ENCODE results near the gene SGCD. TPM values are rescaled to one million over a fixed set of nuclear protein-coding genes. Genes with fewer than 3 reads are reported as not detected.

The SGCD gene
- total RNA-seq, 1 donor from 2014 or later, result 75.2 TPM

GRCh38 chr5:156685481-156685880 lies 358.5 kb downstream of the SGCD start:
- intact Hi-C loops (cut with DNase I), result loop anchor here (5.0 kb wide), 1 partner anchor 72 kb away; no protein-coding TSS in a partner anchor

GRCh38 chr5:156686380-156686779 lies 359.4 kb downstream of the SGCD start:
- no peak for DNase-seq (ENCODE audit: missing footprints)
- intact Hi-C loops (cut with DNase I), result loop anchor here (5.0 kb wide), 1 partner anchor 71 kb away; no protein-coding TSS in a partner anchor
- ATAC-seq, result no peak

More at GRCh38 chr5:156685481-156685880, 358.5 kb downstream of the SGCD start:
- no peak for DNase-seq (ENCODE audit: missing footprints)
- no peak for ATAC-seq

- DNase-seq (ENCODE audit: missing footprints) (no peak), ATAC-seq (peak; percentile 68)
- intact Hi-C loops (cut with DNase I), result loop anchor here (1.0 to 5.0 kb wide), 2 partner anchors 71 to 104 kb away; no protein-coding TSS in a partner anchor
Measured at GRCh38 chr5:156686796-156687195, 359.8 kb downstream of the SGCD start.

DNA sequence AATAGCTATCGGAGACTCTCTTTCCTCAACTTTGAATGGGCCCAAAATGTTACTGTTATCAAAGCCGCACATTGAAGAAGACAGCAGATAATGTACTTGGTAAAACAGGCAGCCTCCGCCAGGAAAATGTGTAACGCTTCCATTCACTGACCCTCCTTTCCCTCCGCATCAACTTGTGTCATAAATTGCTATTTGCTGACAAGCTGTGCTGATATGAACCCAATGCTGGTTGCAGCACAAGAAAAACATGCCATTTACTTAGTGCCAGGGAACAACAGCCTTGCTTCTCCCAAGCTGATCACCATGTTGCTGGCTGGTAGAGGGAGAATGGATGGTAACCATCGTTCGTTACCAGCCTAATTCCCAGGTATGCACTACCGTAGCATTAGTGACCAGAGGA lies 360.6 kb downstream of the SGCD start:
- DNase-seq (ENCODE audit: missing footprints), result no peak
- peak; percentile 74 for ATAC-seq
- intact Hi-C loops (cut with DNase I), result loop anchor here (1.0 to 5.0 kb wide), 2 partner anchors 70 to 105 kb away; no protein-coding TSS in a partner anchor

DNA sequence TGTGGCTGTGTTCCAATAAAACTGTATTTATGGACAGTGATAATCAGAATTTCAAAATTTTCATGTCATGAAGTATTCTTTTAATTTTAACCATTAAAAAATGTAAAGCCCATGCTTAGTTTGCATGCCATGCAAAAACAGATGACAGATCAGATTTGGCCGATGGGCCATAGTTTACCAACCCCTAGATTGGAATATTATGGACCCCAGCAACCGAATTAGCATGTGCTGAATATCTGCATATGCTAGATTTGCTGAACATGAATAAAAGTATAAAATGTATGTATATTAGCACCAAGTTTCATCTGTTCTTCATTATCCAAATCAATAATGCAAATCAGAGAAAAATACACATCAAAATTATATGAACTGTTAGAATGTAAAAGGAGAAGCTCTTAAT lies 364.6 kb downstream of the SGCD start:
- intact Hi-C loops (cut with DNase I), result no loop called here
- ATAC-seq, result no peak
- no peak for DNase-seq (ENCODE audit: missing footprints)

- intact Hi-C loops (cut with DNase I), result no loop called here
- ATAC-seq (no peak), DNase-seq (ENCODE audit: missing footprints) (no peak)
Measured at GRCh38 chr5:156693113-156693512, 366.1 kb downstream of the SGCD start.

DNA sequence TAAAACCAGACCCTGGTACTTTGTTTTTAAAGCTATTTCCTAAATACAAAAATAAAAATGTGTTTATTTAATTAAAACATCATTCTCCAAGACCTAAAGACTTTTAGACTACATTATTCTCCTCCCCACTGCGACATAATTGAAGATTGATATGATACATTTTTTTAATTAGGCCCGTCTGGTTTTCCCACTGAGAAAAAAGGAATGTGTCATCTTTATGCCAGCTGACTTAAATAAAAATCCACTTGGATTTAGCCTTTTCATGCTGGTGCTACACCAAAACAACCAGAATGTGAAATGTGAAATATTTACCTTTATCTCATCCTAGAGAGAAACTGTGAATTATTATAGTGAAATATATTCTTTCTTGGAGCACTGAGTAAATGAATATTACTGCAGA lies 367.6 kb downstream of the SGCD start:
- intact Hi-C loops (cut with DNase I), result no loop called here
- ATAC-seq (no peak), DNase-seq (ENCODE audit: missing footprints) (no peak)

DNA sequence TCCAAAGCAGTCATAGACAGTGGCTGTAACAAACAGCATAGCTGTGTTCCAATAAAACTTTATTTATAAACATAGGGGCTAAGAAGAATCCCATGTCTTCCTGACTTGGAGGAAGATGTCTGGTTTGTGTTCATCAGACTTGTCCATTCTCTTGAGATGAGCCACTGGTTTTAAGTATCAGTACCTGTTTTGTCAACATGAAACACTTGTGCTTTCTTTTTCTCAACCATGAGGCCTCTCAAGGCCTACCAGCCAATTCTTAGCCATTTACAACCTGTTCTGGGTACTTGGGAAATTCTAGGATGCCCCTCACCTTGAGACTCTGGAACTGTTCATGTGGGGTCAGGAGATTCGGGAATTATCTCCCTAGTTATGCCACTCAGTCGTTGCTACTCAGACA lies 368.8 kb downstream of the SGCD start:
- DNase-seq (ENCODE audit: missing footprints) (no peak), ATAC-seq (no peak)
- intact Hi-C loops (cut with DNase I), result no loop called here

- intact Hi-C loops (cut with DNase I), result no loop called here
- DNase-seq (ENCODE audit: missing footprints) (no peak), ATAC-seq (no peak)
Measured at GRCh38 chr5:156698323-156698722, 371.4 kb downstream of the SGCD start.

- DNase-seq (ENCODE audit: missing footprints) (no peak), ATAC-seq (no peak)
- intact Hi-C loops (cut with DNase I), result no loop called here
Measured at GRCh38 chr5:156699147-156699546, 372.2 kb downstream of the SGCD start.

GRCh38 chr5:156704139-156704538 lies 377.2 kb downstream of the SGCD start:
- intact Hi-C loops (cut with DNase I), result no loop called here
- ATAC-seq, result no peak

GRCh38 chr5:156706631-156707030 lies 379.7 kb downstream of the SGCD start:
- intact Hi-C loops (cut with DNase I), result no loop called here
- ATAC-seq, result no peak
- no peak for DNase-seq (ENCODE audit: missing footprints)

More at GRCh38 chr5:156704139-156704538, 377.2 kb downstream of the SGCD start:
- DNase-seq (ENCODE audit: missing footprints), result no peak

DNA sequence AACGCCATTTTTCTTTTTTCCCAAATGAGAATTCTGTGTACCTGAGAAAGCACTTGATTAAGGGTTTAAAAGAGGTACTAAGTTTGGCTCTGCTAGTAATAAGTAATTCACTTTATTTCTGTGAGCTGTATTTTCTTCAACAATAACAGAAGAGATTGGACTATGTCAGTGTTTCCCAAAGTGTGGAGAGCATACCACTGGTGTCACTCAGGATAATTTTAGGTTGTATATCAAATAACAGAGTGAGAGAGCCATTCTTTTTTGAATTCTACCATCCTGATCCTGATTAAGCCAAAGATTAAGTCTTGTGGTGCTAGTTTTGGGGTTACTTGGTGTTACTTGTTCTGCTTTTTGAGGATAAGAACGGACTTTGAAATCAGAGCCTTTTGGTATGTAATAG lies 380.8 kb downstream of the SGCD start:
- intact Hi-C loops (cut with DNase I), result no loop called here
- no peak for ATAC-seq

DNA sequence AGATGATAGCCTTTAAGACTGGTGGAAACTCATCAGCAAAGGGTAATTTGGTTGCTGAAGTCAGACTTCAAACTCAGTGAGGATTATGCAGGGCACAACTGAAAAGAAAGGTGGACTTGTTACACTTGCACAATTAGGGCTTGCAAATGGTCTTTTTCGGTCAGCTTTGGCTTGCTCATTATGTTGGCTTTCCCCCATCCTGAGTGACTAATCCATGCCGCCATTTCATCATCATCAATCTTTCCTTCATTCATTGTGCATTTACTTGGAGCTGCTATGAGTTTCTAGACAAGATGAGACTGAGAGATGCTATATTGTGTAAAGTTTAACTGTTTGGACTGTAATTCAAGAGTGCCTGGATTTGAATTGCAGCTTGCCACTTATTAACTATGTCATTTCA lies 388.3 kb downstream of the SGCD start:
- intact Hi-C loops (cut with DNase I), result no loop called here
- DNase-seq (ENCODE audit: missing footprints) (no peak), ATAC-seq (no peak)

More for the DNA sequence above, 380.8 kb downstream of the SGCD start:
- DNase-seq (ENCODE audit: missing footprints), result no peak

DNA sequence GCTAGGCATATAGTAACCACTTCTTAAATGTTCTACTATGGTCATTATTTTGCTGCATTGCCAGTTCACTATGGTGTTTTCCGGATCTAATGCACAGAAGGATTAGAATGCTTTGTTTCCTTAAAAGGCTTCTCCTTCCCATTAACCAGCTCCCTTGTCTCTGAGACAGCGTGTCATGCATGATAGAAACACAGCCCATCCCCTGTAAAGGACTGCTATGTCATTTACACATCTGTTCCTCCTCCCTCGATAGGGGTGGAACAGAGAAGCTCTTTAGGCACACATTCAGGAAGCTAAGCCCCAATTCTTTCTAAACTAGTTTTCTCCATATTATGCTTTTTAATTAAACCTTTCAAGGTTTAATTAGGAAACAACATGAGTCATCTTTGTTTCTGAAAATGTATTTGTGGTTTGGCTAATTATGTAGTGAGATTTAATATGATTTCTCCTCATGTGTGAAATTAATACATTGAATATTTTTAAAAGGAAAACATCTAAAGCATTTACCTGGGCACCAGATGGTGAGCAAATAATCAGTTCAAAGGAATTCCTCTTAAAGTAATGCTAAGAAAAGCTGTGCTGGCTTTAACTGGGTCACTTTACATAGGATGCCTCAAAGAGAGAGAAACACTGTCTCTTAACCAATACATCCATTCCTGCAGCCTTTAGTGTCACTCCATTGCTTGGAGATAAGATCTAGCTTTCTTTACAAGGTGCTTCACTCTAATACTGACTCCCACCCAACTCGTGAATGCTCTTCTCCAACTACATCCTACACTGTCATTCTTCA lies 389.8 kb downstream of the SGCD start:
- intact Hi-C loops (cut with DNase I), result no loop called here
- DNase-seq (ENCODE audit: missing footprints) (no peak), ATAC-seq (no peak)

- intact Hi-C loops (cut with DNase I), result no loop called here
- DNase-seq (ENCODE audit: missing footprints), result no peak
- ATAC-seq, result no peak
Measured at GRCh38 chr5:156718985-156719384, 392.0 kb downstream of the SGCD start.

DNA sequence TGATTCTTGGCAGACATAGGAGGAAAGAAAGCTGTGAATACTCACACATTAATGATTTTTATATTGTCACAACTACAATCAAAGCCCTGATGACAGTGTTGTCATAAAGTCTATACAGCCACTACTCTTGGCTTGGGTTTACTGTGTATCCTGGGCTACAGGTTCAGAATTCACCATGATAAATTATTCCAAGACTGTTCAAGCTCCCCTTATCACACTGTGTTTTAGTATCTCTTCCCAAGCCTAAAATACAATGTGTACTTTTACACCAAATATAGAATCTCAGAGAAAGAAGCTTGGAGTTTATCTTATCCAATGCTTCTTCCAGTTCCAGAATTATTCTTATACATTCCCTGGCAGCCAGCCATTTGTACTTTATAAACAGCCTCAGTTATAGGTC lies 395.4 kb downstream of the SGCD start:
- DNase-seq (ENCODE audit: missing footprints) (no peak), ATAC-seq (peak; percentile 41)
- intact Hi-C loops (cut with DNase I), result no loop called here

DNA sequence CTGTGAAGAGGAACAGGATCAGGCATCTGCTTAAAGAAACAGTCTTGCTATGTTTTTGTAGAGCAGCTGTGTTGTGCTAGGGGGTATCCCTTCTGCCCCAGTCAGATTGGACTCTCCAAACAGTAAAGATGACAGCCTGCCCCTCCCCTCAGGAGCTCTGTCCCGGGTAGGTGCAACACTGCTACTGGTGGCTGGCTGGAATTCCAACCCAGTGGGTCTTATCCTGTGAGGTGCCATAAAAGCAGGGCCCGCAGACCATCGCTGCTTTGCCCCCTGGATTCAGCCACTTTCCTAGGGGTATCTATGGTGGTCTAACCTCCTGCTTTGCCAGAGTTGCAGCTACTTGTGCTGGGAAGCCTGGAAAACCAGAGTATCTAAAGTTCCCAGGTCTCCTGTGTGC lies 408.5 kb downstream of the SGCD start:
- ATAC-seq, result no peak
- no peak for DNase-seq (ENCODE audit: missing footprints)
- intact Hi-C loops (cut with DNase I), result no loop called here

- no peak for ATAC-seq
- DNase-seq (ENCODE audit: missing footprints), result no peak
- intact Hi-C loops (cut with DNase I), result no loop called here
Measured at GRCh38 chr5:156741516-156741915, 414.6 kb downstream of the SGCD start.

DNA sequence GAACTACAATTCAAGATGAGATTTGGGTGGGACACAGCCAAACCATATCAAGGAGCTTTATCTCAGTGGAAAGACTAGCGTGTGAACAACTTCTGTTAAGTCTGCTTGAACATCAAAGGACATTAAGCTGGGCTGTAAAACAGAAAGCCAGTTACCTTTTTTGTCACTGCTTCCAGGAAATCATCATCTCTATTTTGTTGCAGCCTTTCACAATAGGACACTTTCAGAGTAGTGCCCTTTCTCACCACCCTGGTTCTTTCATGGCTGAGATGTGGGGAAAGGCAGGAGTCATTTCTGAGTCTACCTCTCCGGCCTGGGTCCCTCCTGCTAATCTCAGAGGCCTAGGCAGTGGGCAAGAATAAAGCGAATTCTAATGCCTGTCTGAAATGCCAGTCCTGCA lies 426.9 kb downstream of the SGCD start:
- intact Hi-C loops (cut with DNase I), result no loop called here
- DNase-seq (ENCODE audit: missing footprints) (no peak), ATAC-seq (no peak)

Measured in Right ventricle myocardium inferior (tissue), 1 donor.